ENCODE results near the gene RRAGD. TPM values are rescaled to one million over a fixed set of nuclear protein-coding genes. Genes with fewer than 3 reads are reported as not detected.

The RRAGD gene
- total RNA-seq, 1 donor from 2014 or later = 3.8 TPM

DNA sequence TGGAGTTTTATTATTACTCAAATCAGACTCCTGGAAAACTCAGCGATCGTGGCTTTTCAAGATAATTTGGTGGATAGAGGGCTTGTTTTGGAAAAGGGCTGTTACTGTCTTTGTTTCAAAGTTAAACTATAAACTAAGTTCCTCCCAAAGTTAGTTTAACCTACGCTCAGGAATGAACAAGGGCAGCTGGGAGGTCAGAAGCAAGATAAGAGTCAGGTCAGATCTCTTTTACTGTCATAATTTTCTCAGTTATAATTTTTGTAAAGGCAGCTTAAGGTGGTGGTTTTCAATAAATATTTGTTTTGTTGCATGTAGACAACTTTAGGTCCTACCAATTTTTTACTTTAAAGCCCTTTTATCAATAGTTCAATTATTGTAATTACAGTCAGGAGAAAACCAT is 87.8 kb downstream of the RRAGD start:
- Mint-ChIP-seq H3K4me3 (ENCODE audit: unreplicated experiment) (no peak overlapping the region), H3K27me3 (ENCODE audit: low read depth, unreplicated experiment) (no peaks in the 10 kb centered on the region), H3K9me3 (ENCODE audit: unreplicated experiment) (no peaks in the 10 kb centered on the region), H3K36me3 (ENCODE audit: low read depth, unreplicated experiment) (peaks cover 18% of the 10 kb centered on the region), H3K4me1 (ENCODE audit: low read depth, unreplicated experiment) (peaks cover 15% of the 10 kb centered on the region), H3K27ac (ENCODE audit: unreplicated experiment) (no peak overlapping the region)
- Histone ChIP-seq H3K4me2 (ENCODE audit: low read length) (no peak overlapping the region), H3K79me2 (ENCODE audit: insufficient read depth, low read length) (no peaks in the 10 kb centered on the region), H4K20me1 (ENCODE audit: insufficient read depth, low read length) (peaks cover 11% of the 10 kb centered on the region), H3K27me3 (ENCODE audit: insufficient read depth, low read length) (no peaks in the 10 kb centered on the region), H3K4me1 (ENCODE audit: insufficient read depth, low read length) (no peaks in the 10 kb centered on the region), H2AFZ (ENCODE audit: low read depth, low read length) (no peak overlapping the region), H3K4me3 (ENCODE audit: insufficient read depth, low read depth, low read length) (no peak overlapping the region), H3K9ac (ENCODE audit: low read length) (no peak overlapping the region), H3K36me3 (ENCODE audit: insufficient read depth, low read length) (peaks cover 14% of the 10 kb centered on the region), H3K9me3 (ENCODE audit: insufficient read depth, low read depth, low read length) (no peaks in the 10 kb centered on the region), H3K27ac (ENCODE audit: low read depth, low read length) (no peak overlapping the region)
- no peak for TF ChIP-seq EZH2 (IDR thresholded peaks at IDR 0.05; ENCODE audit: insufficient read depth, low read length)
- TF ChIP-seq, protein P1, sequence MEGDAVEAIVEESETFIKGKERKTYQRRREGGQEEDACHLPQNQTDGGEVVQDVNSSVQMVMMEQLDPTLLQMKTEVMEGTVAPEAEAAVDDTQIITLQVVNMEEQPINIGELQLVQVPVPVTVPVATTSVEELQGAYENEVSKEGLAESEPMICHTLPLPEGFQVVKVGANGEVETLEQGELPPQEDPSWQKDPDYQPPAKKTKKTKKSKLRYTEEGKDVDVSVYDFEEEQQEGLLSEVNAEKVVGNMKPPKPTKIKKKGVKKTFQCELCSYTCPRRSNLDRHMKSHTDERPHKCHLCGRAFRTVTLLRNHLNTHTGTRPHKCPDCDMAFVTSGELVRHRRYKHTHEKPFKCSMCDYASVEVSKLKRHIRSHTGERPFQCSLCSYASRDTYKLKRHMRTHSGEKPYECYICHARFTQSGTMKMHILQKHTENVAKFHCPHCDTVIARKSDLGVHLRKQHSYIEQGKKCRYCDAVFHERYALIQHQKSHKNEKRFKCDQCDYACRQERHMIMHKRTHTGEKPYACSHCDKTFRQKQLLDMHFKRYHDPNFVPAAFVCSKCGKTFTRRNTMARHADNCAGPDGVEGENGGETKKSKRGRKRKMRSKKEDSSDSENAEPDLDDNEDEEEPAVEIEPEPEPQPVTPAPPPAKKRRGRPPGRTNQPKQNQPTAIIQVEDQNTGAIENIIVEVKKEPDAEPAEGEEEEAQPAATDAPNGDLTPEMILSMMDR (IDR thresholded peaks at IDR 0.05; ENCODE audit: insufficient read depth, low read depth, low read length) = no peak
- FAIRE-seq (no peak), DNase-seq (ENCODE audit: low read depth) (no peak)

- H3K79me2 ChIP-seq (ENCODE audit: insufficient read depth, low read length) = no peaks in the 10 kb centered on the region
- Mint-ChIP-seq H3K27me3 (ENCODE audit: low read depth, unreplicated experiment) (no peaks in the 10 kb centered on the region), H3K4me3 (ENCODE audit: unreplicated experiment) (no peak overlapping the region), H3K4me1 (ENCODE audit: low read depth, unreplicated experiment) (peaks cover 15% of the 10 kb centered on the region), H3K36me3 (ENCODE audit: low read depth, unreplicated experiment) (peaks cover 15% of the 10 kb centered on the region), H3K27ac (ENCODE audit: unreplicated experiment) (no peak overlapping the region), H3K9me3 (ENCODE audit: unreplicated experiment) (no peaks in the 10 kb centered on the region)
- H3K4me2 ChIP-seq (ENCODE audit: low read length) = no peak overlapping the region
- no peaks in the 10 kb centered on the region for H3K27me3 ChIP-seq (ENCODE audit: insufficient read depth, low read length)
- H3K4me1 ChIP-seq (ENCODE audit: insufficient read depth, low read length) = no peaks in the 10 kb centered on the region
- H3K36me3 ChIP-seq (ENCODE audit: insufficient read depth, low read length) = peaks cover 11% of the 10 kb centered on the region
- H4K20me1 ChIP-seq (ENCODE audit: insufficient read depth, low read length) = peaks cover 14% of the 10 kb centered on the region
- no peaks in the 10 kb centered on the region for H3K9me3 ChIP-seq (ENCODE audit: insufficient read depth, low read depth, low read length)
- no peak overlapping the region for H2AFZ ChIP-seq (ENCODE audit: low read depth, low read length)
- no peak for TF ChIP-seq EZH2 (IDR thresholded peaks at IDR 0.05; ENCODE audit: insufficient read depth, low read length)
- TF ChIP-seq, protein P1 (IDR thresholded peaks at IDR 0.05; ENCODE audit: insufficient read depth, low read depth, low read length) = no peak
- no peak for DNase-seq (ENCODE audit: low read depth)
- no peak overlapping the region for H3K4me3 ChIP-seq (ENCODE audit: insufficient read depth, low read depth, low read length)
- no peak overlapping the region for H3K9ac ChIP-seq (ENCODE audit: low read length)
- H3K27ac ChIP-seq (ENCODE audit: low read depth, low read length) = no peak overlapping the region
- no peak for FAIRE-seq
Observed at GRCh38 chr6:89323511-89323971, 88.5 kb downstream of the RRAGD start.

- H3K36me3 Mint-ChIP-seq (ENCODE audit: low read depth, unreplicated experiment) = peaks cover 9% of the 10 kb centered on the region
- no peaks in the 10 kb centered on the region for H3K27me3 Mint-ChIP-seq (ENCODE audit: low read depth, unreplicated experiment)
- Histone ChIP-seq H2AFZ (ENCODE audit: low read depth, low read length) (no peak overlapping the region), H3K36me3 (ENCODE audit: insufficient read depth, low read length) (no peaks in the 10 kb centered on the region), H3K4me3 (ENCODE audit: insufficient read depth, low read depth, low read length) (no peak overlapping the region), H3K4me1 (ENCODE audit: insufficient read depth, low read length) (no peaks in the 10 kb centered on the region), H3K27ac (ENCODE audit: low read depth, low read length) (no peak overlapping the region), H4K20me1 (ENCODE audit: insufficient read depth, low read length) (peaks cover 17% of the 10 kb centered on the region), H3K4me2 (ENCODE audit: low read length) (no peak overlapping the region), H3K9ac (ENCODE audit: low read length) (no peak overlapping the region), H3K9me3 (ENCODE audit: insufficient read depth, low read depth, low read length) (no peaks in the 10 kb centered on the region), H3K27me3 (ENCODE audit: insufficient read depth, low read length) (no peaks in the 10 kb centered on the region), H3K79me2 (ENCODE audit: insufficient read depth, low read length) (no peaks in the 10 kb centered on the region)
- no peak overlapping the region for H3K4me3 Mint-ChIP-seq (ENCODE audit: unreplicated experiment)
- no peak overlapping the region for H3K27ac Mint-ChIP-seq (ENCODE audit: unreplicated experiment)
- H3K4me1 Mint-ChIP-seq (ENCODE audit: low read depth, unreplicated experiment) = peaks cover 15% of the 10 kb centered on the region
- H3K9me3 Mint-ChIP-seq (ENCODE audit: unreplicated experiment) = no peaks in the 10 kb centered on the region
- DNase-seq (ENCODE audit: low read depth) (no peak), FAIRE-seq (no peak)
- TF ChIP-seq, protein P1 (IDR thresholded peaks at IDR 0.05; ENCODE audit: insufficient read depth, low read depth, low read length) = no peak
- TF ChIP-seq EZH2 (IDR thresholded peaks at IDR 0.05; ENCODE audit: insufficient read depth, low read length) = no peak
Observed at GRCh38 chr6:89321131-89321970, 90.7 kb downstream of the RRAGD start.

All from astrocyte (in vitro differentiated cells and primary cell).